GM19455 (cell line): ENCODE results near the gene C9orf78.

Source experiments
- ATAC-seq: cut with Tn5 transposase; IDR thresholded peaks from one replicate; pipeline ENCODE4 v1.9.1; 2021; ENCODE audit not compliant: unreplicated experiment

Gene C9orf78

GRCh38 chr9:129845373-129845772 lies 10.3 kb upstream of the C9orf78 start:
- no peak for ATAC-seq

DNA sequence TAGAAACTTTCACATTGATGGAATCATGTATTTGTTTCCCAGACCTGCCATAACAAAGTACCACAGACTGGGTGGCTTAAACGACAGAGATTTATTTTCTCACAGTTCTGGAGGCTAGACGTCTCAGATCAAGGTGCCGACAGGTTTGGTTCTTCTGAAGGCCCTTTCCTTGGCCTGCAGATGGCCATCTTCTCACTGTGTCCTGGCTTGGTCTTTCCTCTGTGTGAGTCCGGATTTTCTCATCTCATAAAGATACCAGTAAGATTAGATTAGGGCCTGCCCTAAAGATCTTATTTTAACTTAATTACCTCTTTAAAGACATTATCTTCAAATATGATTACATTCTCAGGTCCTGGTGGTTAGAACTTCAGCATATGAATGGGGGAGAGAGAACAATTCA lies 6.0 kb upstream of the C9orf78 start:
- ATAC-seq = no peak

DNA sequence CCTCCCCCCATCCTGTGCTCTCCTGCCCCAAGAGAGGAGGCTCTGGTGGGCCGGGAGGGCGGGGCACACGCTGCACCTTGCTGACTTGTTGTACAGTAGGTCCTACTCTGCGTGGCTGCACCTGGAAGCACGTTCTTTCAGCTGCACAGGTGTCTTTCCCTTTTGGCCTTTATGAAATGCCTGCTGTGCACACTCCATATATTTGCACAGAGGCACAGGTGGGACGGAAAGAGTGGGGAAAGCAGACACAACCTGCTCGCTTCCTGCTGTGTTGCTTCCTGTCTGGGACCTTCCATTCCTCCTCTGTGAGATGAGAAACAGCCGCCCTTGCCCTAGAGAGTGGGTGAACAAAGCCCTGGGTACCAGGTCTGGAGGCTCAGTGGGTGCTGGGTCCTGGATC lies 5.0 kb upstream of the C9orf78 start:
- ATAC-seq = no peak

- ATAC-seq = no peak
Measured at GRCh38 chr9:129839324-129840023, 4.4 kb upstream of the C9orf78 start.

DNA sequence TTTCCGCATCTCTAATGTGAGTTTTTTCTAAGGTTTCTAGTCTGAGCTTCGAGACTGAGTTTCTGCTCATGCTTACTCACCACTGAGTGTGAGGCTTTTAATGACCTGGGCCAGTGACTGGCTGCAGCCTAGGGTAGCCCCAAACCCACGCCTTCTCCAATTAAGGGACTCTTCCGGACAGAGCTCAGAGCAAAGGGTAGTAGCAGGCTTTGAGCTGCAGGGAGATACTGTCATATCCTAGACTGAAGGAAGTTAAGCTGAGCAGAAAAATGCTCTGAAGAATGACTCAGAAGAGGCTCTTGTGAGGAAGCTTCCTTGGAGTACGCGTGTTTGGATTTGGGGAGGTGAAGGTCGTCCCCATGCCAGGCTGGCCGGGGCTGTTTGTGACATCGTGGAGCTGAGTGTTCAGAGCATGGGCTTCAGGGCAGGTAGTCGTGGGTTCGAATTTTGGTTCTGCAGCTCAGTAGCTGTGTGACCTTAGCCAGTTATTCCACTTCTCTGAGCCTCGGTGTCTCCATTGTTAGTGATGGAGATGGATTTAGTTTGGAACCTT lies 3.7 kb upstream of the C9orf78 start:
- ATAC-seq = no peak

- no peak for ATAC-seq
Measured at GRCh38 chr9:129836311-129837007, 1.4 kb upstream of the C9orf78 start.

- ATAC-seq = peak; percentile 7
Measured at GRCh38 chr9:129835860-129836223, 767 bp upstream of the C9orf78 start.

- peak; percentile 31 for ATAC-seq
Measured at GRCh38 chr9:129834489-129835127, 467 bp downstream of the C9orf78 start.

DNA sequence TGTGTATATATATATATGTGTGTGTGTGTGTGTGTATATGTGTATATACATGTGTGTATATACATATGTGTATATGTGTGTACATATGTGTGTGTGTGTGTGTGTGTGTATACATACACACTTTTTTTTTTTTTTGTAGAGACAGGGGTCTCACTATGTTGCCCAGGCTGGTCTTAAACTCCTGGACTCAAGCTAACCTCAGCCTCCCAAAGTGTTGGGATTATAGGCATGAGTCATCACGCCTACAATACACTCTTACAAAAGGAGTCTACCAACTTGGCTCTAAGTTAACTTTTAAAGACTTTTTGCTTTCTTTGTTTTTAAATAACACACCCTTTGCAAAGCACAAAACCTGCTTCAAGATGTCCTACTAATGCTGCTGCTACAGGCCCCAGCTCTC lies 2.1 kb downstream of the C9orf78 start:
- ATAC-seq = no peak

- ATAC-seq = no peak
Measured at GRCh38 chr9:129828969-129829368, 6.1 kb downstream of the C9orf78 start.

GRCh38 chr9:129828051-129828450 lies 7.0 kb downstream of the C9orf78 start:
- no peak for ATAC-seq

GRCh38 chr9:129826759-129827158 lies 8.3 kb downstream of the C9orf78 start:
- no peak for ATAC-seq

GRCh38 chr9:129826344-129826743 lies 8.7 kb downstream of the C9orf78 start:
- no peak for ATAC-seq

DNA sequence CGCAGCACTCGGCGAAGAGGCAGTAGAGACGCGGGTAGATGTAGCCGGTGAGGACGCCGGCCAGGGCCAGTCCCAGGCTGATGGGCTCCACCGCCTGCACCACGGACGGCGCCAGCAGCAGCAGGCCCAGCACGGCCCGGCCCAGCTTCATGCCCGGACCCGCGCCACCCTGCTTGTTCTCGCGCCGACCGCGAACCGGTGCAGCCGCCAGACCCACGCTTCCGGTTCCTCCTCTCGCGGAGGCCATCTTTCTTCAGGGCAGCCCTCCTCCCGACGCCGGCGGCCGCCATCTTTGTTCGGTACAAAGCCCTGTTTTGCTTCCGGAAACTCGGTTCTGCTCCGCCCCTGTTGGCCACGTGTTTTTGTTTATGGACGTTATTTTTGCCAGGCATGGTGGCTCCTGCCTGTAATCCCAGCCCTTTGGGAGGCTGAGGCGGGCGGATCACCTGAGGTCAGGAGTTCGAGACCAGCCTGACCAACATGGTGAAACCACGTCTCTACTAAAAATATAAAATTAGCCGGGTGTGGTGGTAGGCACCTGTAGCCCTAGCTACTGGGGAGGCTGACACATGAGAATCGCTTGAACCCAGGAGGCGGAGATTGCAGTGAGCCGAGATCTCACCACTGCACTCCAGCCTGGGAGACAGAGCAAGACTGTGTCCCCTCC lies 11.0 kb downstream of the C9orf78 start, which contains the start of gene TOR1A:
TOR1A (minus strand) TSS at position 202 of the 667 bp plus-strand sequence; CDS start at position 151, 51 bp downstream.
- ATAC-seq = peak; percentile 83

- no peak for ATAC-seq
Measured at GRCh38 chr9:129823542-129823934, 11.5 kb downstream of the C9orf78 start.

GRCh38 chr9:129822898-129823541 lies 12.1 kb downstream of the C9orf78 start:
- no peak for ATAC-seq

DNA sequence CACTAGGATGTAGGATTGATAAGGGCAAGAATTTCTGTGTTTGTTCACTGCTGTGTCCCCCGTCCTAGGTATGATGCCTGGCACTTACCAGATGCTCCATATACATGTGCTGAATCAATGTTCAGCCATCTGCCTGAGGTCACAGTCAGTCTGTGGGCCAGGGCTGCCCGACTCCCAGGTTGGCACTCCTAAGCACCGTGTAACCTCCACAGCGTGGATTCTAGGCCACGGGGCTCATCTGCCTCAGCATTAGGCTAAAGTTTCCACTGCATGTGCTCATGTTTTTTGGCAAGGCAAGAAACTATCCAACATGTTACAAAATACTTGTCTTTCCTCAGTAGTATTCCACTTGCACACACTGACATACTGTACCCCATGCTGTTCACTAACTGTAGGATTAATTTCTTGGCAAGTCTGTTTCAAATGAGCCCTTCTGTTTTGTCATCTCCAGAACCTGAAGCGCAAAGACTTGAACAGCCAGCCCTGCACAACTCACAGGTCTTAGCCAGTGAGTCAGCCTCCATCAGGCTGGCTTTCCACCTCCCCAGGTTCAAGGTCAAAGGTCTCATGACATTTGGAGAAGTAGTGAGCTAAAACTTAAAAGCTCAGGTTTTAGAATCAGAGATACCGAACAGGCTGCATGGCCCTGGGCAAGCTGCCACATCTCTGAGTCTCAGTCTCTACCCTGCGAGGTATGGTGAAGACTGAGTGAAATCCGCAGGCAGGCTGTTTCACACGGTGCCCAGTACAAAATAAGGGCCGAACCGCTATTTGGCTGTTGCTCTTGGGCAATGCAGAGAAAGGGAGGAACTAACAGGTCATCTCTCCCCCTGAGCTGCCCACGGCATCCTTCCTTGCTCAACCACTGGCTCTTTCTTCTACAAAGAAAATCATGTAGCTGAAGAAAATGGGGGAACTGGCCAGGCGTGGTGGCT lies 18.3 kb downstream of the C9orf78 start:
- no peak for ATAC-seq

DNA sequence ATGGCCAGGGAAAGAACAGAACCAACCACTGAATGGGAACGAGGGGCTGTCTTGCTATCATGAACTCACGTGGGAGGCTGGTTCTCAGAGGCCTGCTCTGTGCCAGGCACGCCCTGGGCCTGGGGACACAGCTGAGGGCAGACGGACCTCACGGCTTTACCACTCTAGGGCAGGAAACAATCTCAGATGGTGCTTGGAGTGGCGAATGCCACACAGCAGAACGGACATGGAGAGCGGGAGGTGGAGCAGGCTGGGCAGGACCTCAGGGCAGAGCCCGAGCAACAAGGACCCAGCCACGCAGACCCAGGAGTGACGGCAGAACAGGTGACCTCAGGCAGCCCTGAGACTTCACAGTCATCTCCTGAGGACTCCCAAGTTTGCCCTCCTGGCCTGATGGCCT lies 19.8 kb downstream of the C9orf78 start:
- no peak for ATAC-seq

DNA sequence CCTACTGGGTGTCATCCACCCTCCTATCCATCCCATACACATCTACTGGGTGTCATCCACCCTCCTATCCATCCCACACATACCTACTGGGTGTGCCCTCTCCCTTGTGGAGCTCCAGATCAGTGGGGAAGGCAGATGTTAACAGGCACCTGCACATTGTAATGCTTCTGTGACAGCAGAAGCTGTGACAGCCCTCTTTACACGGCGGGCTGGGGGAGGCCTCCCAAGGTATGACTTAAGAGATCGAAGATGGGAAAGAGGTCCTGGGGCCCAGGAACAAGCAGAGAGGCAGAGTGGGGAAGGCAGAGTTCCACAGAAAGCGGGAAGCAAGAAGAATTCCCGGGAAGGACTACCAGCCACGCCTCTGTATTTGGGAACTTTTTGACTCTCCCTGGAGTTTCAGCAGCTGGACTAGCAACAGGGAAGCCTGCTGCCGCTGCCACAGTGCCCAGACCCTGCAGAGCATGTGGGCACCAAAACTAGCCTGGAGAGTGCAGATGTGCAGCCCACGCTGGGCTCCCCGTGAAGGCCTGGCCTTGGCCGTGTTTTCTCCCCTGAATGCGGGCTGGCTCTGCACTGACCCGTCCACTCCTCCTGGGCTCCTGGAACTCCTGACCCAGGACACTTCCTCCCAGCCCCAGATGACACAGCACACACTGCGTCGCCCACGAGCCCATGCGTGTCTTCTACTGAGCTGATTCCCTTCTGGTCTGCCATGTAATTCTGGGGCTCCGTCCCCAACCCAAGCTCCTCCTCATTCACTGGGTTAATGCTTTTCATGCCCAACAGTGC lies 20.4 kb downstream of the C9orf78 start:
- ATAC-seq = no peak
